Measurements from ENCODE around the gene NHSL2. TPM values are rescaled to one million over a fixed set of nuclear protein-coding genes. Genes with fewer than 3 reads are reported as not detected.

Gene NHSL2
- total RNA-seq (2022; extraction: Qiagen RNA extraction), result 0.22 to 0.33 TPM (median 0.29 TPM) in 5 replicates

GRCh38 chrX:71910643-71910985, at the start of gene NHSL2:
Gene NHSL2, plus strand, starts transcription at chrX:71910845.

GRCh38 chrX:72131317-72132294, 221.0 kb downstream of the NHSL2 start, which contains the start of gene RTL5:
Gene RTL5, minus strand, starts transcription at chrX:72131915.

GRCh38 chrX:72181178-72182125, 270.8 kb downstream of the NHSL2 start, which contains the start of gene PIN4:
Gene PIN4, plus strand, starts transcription at chrX:72181757. Its CDS starts 29 bp downstream, at chrX:72181786.

Other genes starting within 250 kb of the NHSL2 start
- gene CXorf49, start 192.6 kb upstream of the NHSL2 start, total RNA-seq (2022; extraction: Qiagen RNA extraction), result not detected in 5 replicates
- not detected in 5 replicates for gene CXorf49B, start 147.5 kb upstream of the NHSL2 start, total RNA-seq (2022; extraction: Qiagen RNA extraction)
- 2.1 to 2.9 TPM (median 2.3 TPM) in 5 replicates for gene RTL5, start 221.1 kb downstream of the NHSL2 start, total RNA-seq (2022; extraction: Qiagen RNA extraction)